B cell (primary cell): ENCODE results near the gene ARSA. TPM values are rescaled to one million over a fixed set of nuclear protein-coding genes. Genes with fewer than 3 reads are reported as not detected.

ENCODE experiments used
- ATAC-seq: fragments of 200-7000 bp; cut with Tn5 transposase; one replicate; pipeline ENCODE4 v1.10.0; 2021; ENCODE audit warnings: low read depth, mild to moderate bottlenecking, moderate number of reproducible peaks, moderate library complexity
- CTCF ChIA-PET: fragments of 350-600 bp; sonication (Branson Sonifier 250); formaldehyde crosslinking; loops from one replicate; lab custom pipeline; 2021; ENCODE audit warnings: antibody characterized with exemption, inconsistent platforms; lab: Charles Lee
- POLR2A ChIA-PET: fragments of 350-600 bp; sonication (Branson Sonifier 250); formaldehyde crosslinking; loops from one replicate; lab custom pipeline; 2021; ENCODE audit warnings: antibody characterized with exemption; lab: Charles Lee
- DNase-seq: peaks from one replicate; pipeline ENCODE4 v3.0.0; 2013
- H2AFZ ChIP-seq: 2 replicates; pipeline ENCODE4 v1.6.1; 2012; ENCODE audit warnings: mild to moderate bottlenecking, low read depth, low read length; ENCODE audit not compliant: insufficient read depth, poor library complexity, severe bottlenecking
- H3K27ac ChIP-seq, 2 donors: 1 replicate in 1 of 2; 2 replicates in 1 of 2; pipeline ENCODE4 v1.5.1; 2012 to 2013; ENCODE audit warnings: low read length in 2 of 2, mild to moderate bottlenecking in 2 of 2, moderate library complexity in 1 of 2
- H3K27me3 ChIP-seq, 4 experiments: fragments of 200-600 bp in 1 of 4; sonication (generic) in 1 of 4; replicated peaks in 1 of 4; 1 replicate in 2 of 4; 2 replicates in 2 of 4; pipeline versions ENCODE4 v1.6.1 to v1.7.0; 2013 to 2016; ENCODE audit warnings: low read length in 3 of 4, mild to moderate bottlenecking in 2 of 4, mixed read lengths in 1 of 4, moderate library complexity in 1 of 4; ENCODE audit not compliant: insufficient read depth in 4 of 4, control insufficient read depth in 3 of 4; ENCODE audit errors: control extremely low read depth in 1 of 4
- H3K36me3 ChIP-seq, 2 experiments: replicated peaks in 1 of 2; 1 replicate in 1 of 2; 2 replicates in 1 of 2; pipeline versions ENCODE4 v1.6.1 to v1.7.1; 2013; ENCODE audit warnings: low read length in 1 of 2; ENCODE audit not compliant: insufficient read depth in 2 of 2, control insufficient read depth in 1 of 2; ENCODE audit errors: control extremely low read depth in 1 of 2, extremely low read depth in 1 of 2
- H3K4me1 ChIP-seq, 2 donors: fragments of 200-600 bp in 1 of 2; sonication (generic) in 1 of 2; 1 replicate in 1 of 2; 2 replicates in 1 of 2; pipeline versions ENCODE4 v1.5.1 to v1.6.1; 2013 to 2017; ENCODE audit warnings: low read length in 2 of 2; ENCODE audit not compliant: control insufficient read depth in 2 of 2, insufficient read depth in 2 of 2
- H3K4me2 ChIP-seq: replicated peaks from 2 replicates; pipeline ENCODE3; 2012; ENCODE audit warnings: mild to moderate bottlenecking, low read depth, low read length; ENCODE audit not compliant: poor library complexity, severe bottlenecking
- H3K4me3 ChIP-seq, 5 experiments: fragments of 200-600 bp in 1 of 5; sonication (generic) in 1 of 5; 1 replicate in 3 of 5; 2 replicates in 2 of 5; pipeline versions ENCODE4 v1.5.1 to v1.7.0; 2011 to 2016; ENCODE audit warnings: low read length in 4 of 5, mild to moderate bottlenecking in 4 of 5, low read depth in 2 of 5, control low read depth in 1 of 5, moderate library complexity in 1 of 5; ENCODE audit not compliant: insufficient read depth in 1 of 5; ENCODE audit errors: control extremely low read depth in 1 of 5, extremely low read depth in 1 of 5
- H3K79me2 ChIP-seq: fragments of 200-600 bp; sonication (generic); one replicate; pipeline ENCODE4 v1.6.0; 2016; ENCODE audit warnings: low read length; ENCODE audit not compliant: control insufficient read depth, insufficient read depth
- H3K9ac ChIP-seq: fragments of 200-600 bp; sonication (generic); 2 replicates; pipeline ENCODE4 v1.6.1; 2017; ENCODE audit warnings: mild to moderate bottlenecking, low read length, moderate library complexity
- H3K9me3 ChIP-seq, 3 donors: one replicate each; pipeline versions ENCODE4 v1.6.1 to v1.7.1; 2013; ENCODE audit warnings: low read length in 2 of 3; ENCODE audit not compliant: control insufficient read depth in 2 of 3, insufficient read depth in 1 of 3; ENCODE audit errors: control extremely low read depth in 1 of 3
- H4K20me1 ChIP-seq: 2 replicates; pipeline ENCODE4 v1.6.0; 2012; ENCODE audit warnings: mild to moderate bottlenecking, low read length; ENCODE audit not compliant: insufficient read depth, control insufficient read depth, poor library complexity, severe bottlenecking
- H3K27ac Mint-ChIP-seq: one replicate; pipeline ENCODE4 v1.8.0; 2021; ENCODE audit warnings: mixed read lengths
- H3K27me3 Mint-ChIP-seq: one replicate; pipeline ENCODE4 v1.8.0; 2021; ENCODE audit warnings: mixed read lengths
- H3K4me1 Mint-ChIP-seq: one replicate; pipeline ENCODE4 v1.8.0; 2021; ENCODE audit warnings: mixed read lengths
- H3K4me3 Mint-ChIP-seq: one replicate; pipeline ENCODE4 v1.8.0; 2021; ENCODE audit warnings: mixed read lengths
- H3K9me3 Mint-ChIP-seq: one replicate; pipeline ENCODE4 v1.8.0; 2022; ENCODE audit warnings: mixed read lengths; ENCODE audit not compliant: insufficient read depth
- CTCF ChIP-seq: fragments of 200-600 bp; IDR thresholded peaks from one replicate; pipeline ENCODE4 v1.8.0; 2022; ENCODE audit warnings: antibody characterized with exemption, mild to moderate bottlenecking
- EZH2 ChIP-seq: IDR thresholded peaks from 2 replicates; pipeline ENCODE4 v1.6.1; 2012; ENCODE audit warnings: borderline replicate concordance, low read depth, mild to moderate bottlenecking, moderate library complexity, low read length; ENCODE audit not compliant: insufficient read depth, poor library complexity, severe bottlenecking
- WGBS: methylation state at CpG from one replicate; pipeline ENCODE4 v1.1.5; 2013; ENCODE audit warnings: missing lambda C conversion rate; ENCODE audit not compliant: insufficient coverage; 5-methylcytosine and 5-hydroxymethylcytosine counted together
- intact Hi-C: fragments of 100-400 bp; cut with micrococcal nuclease; formaldehyde crosslinking; loops from one replicate; pipeline ENCODE4 v1.10.0; 2022
- polyA plus RNA-seq: library from polyadenylated mRNA; depleted of rRNA; stranded (reverse); fragments of >200 nt; gene quantifications from 2 replicates; pipeline ENCODE4 v1.2.3, GENCODE V29; 2012
- small RNA-seq: library from RNA; depleted of rRNA; stranded (forward); fragments of <200 nt; gene quantifications from one replicate; pipeline ENCODE3, GENCODE V24; 2012; ENCODE audit warnings: low replicate concordance, low read depth; ENCODE audit not compliant: insufficient read length
- total RNA-seq, 2 donors: library from RNA; stranded (reverse); fragments of 120-200 nt in 1 of 2; gene quantifications; 1 replicate in 1 of 2; 2 replicates in 1 of 2; pipeline versions ENCODE4 v1.2.3 to v1.2.4, GENCODE V29; 2013 to 2022

ARSA gene
- total and polyA plus RNA-seq, 2 donors (not counting 1 experiment from before 2014, with no cell fraction given): 82.0 to 128 TPM

- H3K4me3 ChIP-seq: no peak overlapping the region
- Mint-ChIP-seq H3K9me3 (no peaks in the 10 kb centered on the region), H3K4me3 (no peak overlapping the region), H3K4me1 (peaks cover 15% of the 10 kb centered on the region), H3K27ac (no peak overlapping the region), H3K27me3 (no peaks in the 10 kb centered on the region)
- H3K4me1 ChIP-seq: peaks cover 0 to 9% of the 10 kb centered on the region in 2 donors
- ATAC-seq (no peak), DNase-seq (no peak)
- intact Hi-C loops: no loop called here
- H3K9me3 ChIP-seq: no peaks in the 10 kb centered on the region
- no peak overlapping the region for H3K9ac ChIP-seq
- POLR2A ChIA-PET: interaction anchor here (1.4 kb wide), 1 partner anchor 12 kb away, joined by 4 read pairs; the partner anchor contains the start of gene SYCE3
- no peak overlapping the region for H3K27ac ChIP-seq
- no peaks in the 10 kb centered on the region for H3K27me3 ChIP-seq
- peaks cover 0 to 26% of the 10 kb centered on the region in 2 experiments for H3K36me3 ChIP-seq
- CTCF ChIA-PET: interaction anchor here (0.6 kb wide), 1 partner anchor 43 kb away, joined by 3 read pairs; no protein-coding TSS in a partner anchor
- no peaks in the 10 kb centered on the region for H3K79me2 ChIP-seq
- H3K4me2 ChIP-seq: no peak overlapping the region
- TF ChIP-seq EZH2 (no peak), CTCF (no peak)
- WGBS: 92% methylated on average over 8 of the region's 8 CpGs
- no peak overlapping the region for H2AFZ ChIP-seq
- peaks cover 13% of the 10 kb centered on the region for H4K20me1 ChIP-seq
Observed at GRCh38 chr22:50575426-50575941, 52.5 kb downstream of the ARSA start.

Small RNA genes lying within 50 kb of the gene (small RNA-seq; reads per million reads assigned to genes)
- gene RF00019: not detected

Other genes with a start within 250 kb of the ARSA start
- 254 TPM in 2 replicates for gene SBF1, start 153.1 kb downstream of the ARSA start, total RNA-seq
- gene SBF1, start 153.1 kb downstream of the ARSA start, polyA plus RNA-seq: 110 and 123 TPM in 2 replicates
- 2.6 and 3.7 TPM in 2 replicates for gene ADM2, start 146.6 kb downstream of the ARSA start, total RNA-seq
- gene ADM2, start 146.6 kb downstream of the ARSA start, polyA plus RNA-seq: 0.67 and 0.74 TPM in 2 replicates
- not detected in 2 replicates for gene MIOX, start 141.3 kb downstream of the ARSA start, total RNA-seq
- 0.12 and 0.88 TPM in 2 replicates for gene MIOX, start 141.3 kb downstream of the ARSA start, polyA plus RNA-seq
- 128 and 132 TPM in 2 replicates for gene LMF2, start 120.5 kb downstream of the ARSA start, total RNA-seq
- gene LMF2, start 120.5 kb downstream of the ARSA start, polyA plus RNA-seq: 316 and 396 TPM in 2 replicates
- 71.5 and 76.9 TPM in 2 replicates for gene NCAPH2, start 119.9 kb downstream of the ARSA start, total RNA-seq
- 47.1 and 64.9 TPM in 2 replicates for gene NCAPH2, start 119.9 kb downstream of the ARSA start, polyA plus RNA-seq
- 1.1 TPM in 2 replicates for gene SCO2, start 102.6 kb downstream of the ARSA start, total RNA-seq
- 14.2 and 15.4 TPM in 2 replicates for gene SCO2, start 102.6 kb downstream of the ARSA start, polyA plus RNA-seq
- 45.1 and 47.7 TPM in 2 replicates for gene TYMP, start 98.1 kb downstream of the ARSA start, total RNA-seq
- 43.6 and 45.8 TPM in 2 replicates for gene TYMP, start 98.1 kb downstream of the ARSA start, polyA plus RNA-seq
- gene KLHDC7B, start 82.3 kb downstream of the ARSA start, total RNA-seq: 4.2 and 6.2 TPM in 2 replicates
- gene KLHDC7B, start 82.3 kb downstream of the ARSA start, polyA plus RNA-seq: 0.61 and 1.8 TPM in 2 replicates
- gene SYCE3, start 65.2 kb downstream of the ARSA start, total RNA-seq: not detected in 2 replicates
- gene SYCE3, start 65.2 kb downstream of the ARSA start, polyA plus RNA-seq: not detected in 2 replicates
- 55.0 and 59.8 TPM in 2 replicates for gene CPT1B, start 49.7 kb downstream of the ARSA start, total RNA-seq
- gene CPT1B, start 49.7 kb downstream of the ARSA start, polyA plus RNA-seq: 109 and 142 TPM in 2 replicates
- 238 and 239 TPM in 2 replicates for gene CHKB, start 45.3 kb downstream of the ARSA start, total RNA-seq
- 309 and 350 TPM in 2 replicates for gene CHKB, start 45.3 kb downstream of the ARSA start, polyA plus RNA-seq
- gene MAPK8IP2, start 27.4 kb downstream of the ARSA start, total RNA-seq: 0.39 and 0.44 TPM in 2 replicates
- 0.19 and 0.36 TPM in 2 replicates for gene MAPK8IP2, start 27.4 kb downstream of the ARSA start, polyA plus RNA-seq
- not detected in 2 replicates for gene SHANK3, start 44.7 kb upstream of the ARSA start, total RNA-seq
- gene SHANK3, start 44.7 kb upstream of the ARSA start, polyA plus RNA-seq: 0.01 TPM in 1 of 2 replicates, not detected in the other
- not detected in 2 replicates for gene ACR, start 110.1 kb upstream of the ARSA start, total RNA-seq
- not detected in 2 replicates for gene ACR, start 110.1 kb upstream of the ARSA start, polyA plus RNA-seq
- gene RABL2B, start 155.5 kb upstream of the ARSA start, total RNA-seq: 99.0 and 103 TPM in 2 replicates
- gene RABL2B, start 155.5 kb upstream of the ARSA start, polyA plus RNA-seq: 93.1 and 131 TPM in 2 replicates